Tibial nerve (tissue), 3 donors: Measurements from ENCODE around the gene LSM12.

Experiments
- POLR2A ChIP-seq, 2 donors: fragments of 450-650 bp; IDR thresholded peaks; one replicate each; pipeline ENCODE4 v1.6.1; 2017; ENCODE audit warnings: antibody characterized with exemption in 2 of 2, mild to moderate bottlenecking in 2 of 2, moderate library complexity in 2 of 2
- TF ChIP-seq, protein P1 (sequence below), 5 experiments: fragments of 200-600 bp in 3 of 5; fragments of 450-650 bp in 2 of 5; sonication (generic) in 3 of 5; IDR thresholded peaks; one replicate each; pipeline ENCODE4 v1.5.1; 2016 to 2019; ENCODE audit warnings: antibody characterized with exemption in 5 of 5, mild to moderate bottlenecking in 3 of 5, moderate library complexity in 2 of 5

DNA sequence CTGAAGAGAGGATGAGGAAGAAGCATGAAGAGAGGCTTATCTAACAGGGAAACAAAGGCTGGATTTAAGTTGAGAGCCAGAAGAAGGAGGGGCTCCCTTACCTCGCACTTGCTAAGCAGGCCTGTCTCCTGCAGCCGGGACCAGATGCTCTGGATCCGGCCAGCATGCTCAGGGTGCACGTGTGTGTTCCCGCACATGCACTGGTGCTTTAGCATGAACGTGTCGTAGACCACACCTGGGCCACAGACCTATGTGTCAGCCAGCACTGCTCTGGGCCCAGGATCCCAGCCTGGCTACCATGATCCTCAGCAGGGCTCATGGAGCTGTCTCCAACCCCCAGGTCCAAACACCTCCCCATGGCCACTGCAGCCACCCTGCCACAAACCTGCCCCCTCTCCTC, 18.4 kb upstream of the LSM12 start:
- TF ChIP-seq, protein P1, sequence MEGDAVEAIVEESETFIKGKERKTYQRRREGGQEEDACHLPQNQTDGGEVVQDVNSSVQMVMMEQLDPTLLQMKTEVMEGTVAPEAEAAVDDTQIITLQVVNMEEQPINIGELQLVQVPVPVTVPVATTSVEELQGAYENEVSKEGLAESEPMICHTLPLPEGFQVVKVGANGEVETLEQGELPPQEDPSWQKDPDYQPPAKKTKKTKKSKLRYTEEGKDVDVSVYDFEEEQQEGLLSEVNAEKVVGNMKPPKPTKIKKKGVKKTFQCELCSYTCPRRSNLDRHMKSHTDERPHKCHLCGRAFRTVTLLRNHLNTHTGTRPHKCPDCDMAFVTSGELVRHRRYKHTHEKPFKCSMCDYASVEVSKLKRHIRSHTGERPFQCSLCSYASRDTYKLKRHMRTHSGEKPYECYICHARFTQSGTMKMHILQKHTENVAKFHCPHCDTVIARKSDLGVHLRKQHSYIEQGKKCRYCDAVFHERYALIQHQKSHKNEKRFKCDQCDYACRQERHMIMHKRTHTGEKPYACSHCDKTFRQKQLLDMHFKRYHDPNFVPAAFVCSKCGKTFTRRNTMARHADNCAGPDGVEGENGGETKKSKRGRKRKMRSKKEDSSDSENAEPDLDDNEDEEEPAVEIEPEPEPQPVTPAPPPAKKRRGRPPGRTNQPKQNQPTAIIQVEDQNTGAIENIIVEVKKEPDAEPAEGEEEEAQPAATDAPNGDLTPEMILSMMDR (IDR thresholded peaks at IDR 0.05): no peak
- TF ChIP-seq POLR2A (IDR thresholded peaks at IDR 0.05): no peak
